ENCODE results near the gene MDN1.

GRCh38 chr6:89703292-89703691 is 116.3 kb downstream of the MDN1 start:
- no peak for TF ChIP-seq CTCF (IDR thresholded peaks at IDR 0.05)
- no peak for TF ChIP-seq POLR2A (IDR thresholded peaks at IDR 0.05)
